Right lobe of liver (tissue), 4 donors: Measurements from ENCODE around the gene C1QTNF3.

ENCODE experiments used
- CTCF ChIP-seq, 4 donors: fragments of 200-600 bp in 3 of 4; fragments of 450-650 bp in 1 of 4; IDR thresholded peaks; one replicate each; pipeline versions ENCODE4 v1.5.1 to v1.8.0; 2016 to 2022; ENCODE audit warnings: antibody characterized with exemption in 4 of 4, mild to moderate bottlenecking in 2 of 4
- POLR2A ChIP-seq: fragments of 450-650 bp; IDR thresholded peaks from one replicate; pipeline ENCODE4 v1.6.1; 2017; ENCODE audit warnings: antibody characterized with exemption, mild to moderate bottlenecking
- donor health status: DM: no; HTN: no; CAD: no.
- donor health status: DM: no; HTN: no; CAD: no.
- donor health status: DM: no; HTN: yes; CAD: no.

DNA sequence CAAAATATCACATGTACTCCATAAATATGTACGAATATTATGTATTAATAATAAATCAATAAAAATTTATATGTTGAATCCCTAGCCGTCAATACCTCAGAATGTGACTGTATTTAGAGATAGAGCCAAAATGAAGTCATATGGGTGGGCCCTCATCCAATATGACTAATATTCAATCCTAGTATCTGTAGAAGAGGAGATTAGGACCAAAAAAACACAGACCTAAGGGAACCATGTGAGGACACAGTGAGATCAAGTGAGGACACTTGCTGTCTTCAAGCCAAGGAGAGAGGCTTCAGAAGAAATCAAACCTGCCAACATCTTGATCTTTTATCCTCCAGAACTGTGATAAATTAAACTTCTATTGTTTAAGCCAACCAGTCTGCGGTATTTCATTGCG, 31.5 kb downstream of the C1QTNF3 start:
- TF ChIP-seq CTCF (IDR thresholded peaks at IDR 0.05) = no peak
- no peak for TF ChIP-seq POLR2A
